HFF-Myc (cell line): ENCODE data around the gene DIP2B.

Experiments used
- DNase-seq: peaks from one replicate; pipeline ENCODE4 v3.0.0-alpha.2; 2011; ENCODE audit warnings: low read depth; ENCODE audit errors: extremely low read depth
- H3K4me3 ChIP-seq: replicated peaks from 2 replicates; pipeline ENCODE4 v1.5.1; 2011; ENCODE audit warnings: low read depth, mild to moderate bottlenecking, control low read depth, low read length
- TF ChIP-seq, protein P1 (sequence below): IDR thresholded peaks from 2 replicates; pipeline ENCODE4 v1.5.1; 2012; ENCODE audit warnings: mild to moderate bottlenecking, low read depth, low read length, control low read depth; ENCODE audit errors: missing control alignments

Gene DIP2B

DNA sequence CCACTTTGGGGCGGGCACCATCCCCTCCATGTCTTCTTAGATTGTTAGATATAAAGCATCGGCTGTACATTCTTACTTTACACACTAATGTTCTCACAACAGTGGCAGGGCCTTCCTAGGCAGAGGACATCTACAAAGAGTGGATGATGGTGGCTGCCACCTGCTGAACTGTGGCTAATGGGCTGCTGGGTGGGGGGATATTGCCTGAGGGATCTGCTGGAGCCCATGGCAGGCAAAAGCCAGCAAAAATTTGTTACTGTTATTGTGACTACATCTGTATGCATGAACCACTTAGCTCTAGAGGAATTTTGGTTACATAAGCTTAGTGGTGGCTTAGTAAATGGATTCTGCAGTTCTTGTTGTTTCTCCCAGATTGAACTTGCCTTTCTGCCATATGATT, 52.6 kb downstream of the DIP2B start:
- DNase-seq: no peak
- no peak overlapping the region for H3K4me3 ChIP-seq
- TF ChIP-seq, protein P1, sequence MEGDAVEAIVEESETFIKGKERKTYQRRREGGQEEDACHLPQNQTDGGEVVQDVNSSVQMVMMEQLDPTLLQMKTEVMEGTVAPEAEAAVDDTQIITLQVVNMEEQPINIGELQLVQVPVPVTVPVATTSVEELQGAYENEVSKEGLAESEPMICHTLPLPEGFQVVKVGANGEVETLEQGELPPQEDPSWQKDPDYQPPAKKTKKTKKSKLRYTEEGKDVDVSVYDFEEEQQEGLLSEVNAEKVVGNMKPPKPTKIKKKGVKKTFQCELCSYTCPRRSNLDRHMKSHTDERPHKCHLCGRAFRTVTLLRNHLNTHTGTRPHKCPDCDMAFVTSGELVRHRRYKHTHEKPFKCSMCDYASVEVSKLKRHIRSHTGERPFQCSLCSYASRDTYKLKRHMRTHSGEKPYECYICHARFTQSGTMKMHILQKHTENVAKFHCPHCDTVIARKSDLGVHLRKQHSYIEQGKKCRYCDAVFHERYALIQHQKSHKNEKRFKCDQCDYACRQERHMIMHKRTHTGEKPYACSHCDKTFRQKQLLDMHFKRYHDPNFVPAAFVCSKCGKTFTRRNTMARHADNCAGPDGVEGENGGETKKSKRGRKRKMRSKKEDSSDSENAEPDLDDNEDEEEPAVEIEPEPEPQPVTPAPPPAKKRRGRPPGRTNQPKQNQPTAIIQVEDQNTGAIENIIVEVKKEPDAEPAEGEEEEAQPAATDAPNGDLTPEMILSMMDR: no peak

DNA sequence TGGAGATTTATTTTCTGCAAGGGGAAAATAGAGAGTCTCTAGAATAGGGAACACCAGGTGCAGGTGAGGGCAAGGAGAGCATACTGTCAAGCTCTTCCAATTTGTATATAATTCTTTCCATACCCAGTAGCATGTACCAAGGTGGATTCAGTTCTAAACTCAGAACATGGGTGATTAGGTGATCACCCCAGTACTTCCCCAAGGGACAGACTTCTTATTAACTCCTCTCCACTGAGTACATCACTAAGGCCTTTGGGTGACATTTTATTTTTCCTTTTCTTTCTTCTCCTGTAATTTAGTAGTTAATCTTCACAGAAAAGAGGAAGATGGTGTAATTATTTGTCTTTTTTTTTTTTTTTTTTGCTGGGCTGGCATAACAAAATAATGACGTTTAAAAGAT, 54.2 kb downstream of the DIP2B start:
- no peak for DNase-seq
- H3K4me3 ChIP-seq: no peak overlapping the region

DNA sequence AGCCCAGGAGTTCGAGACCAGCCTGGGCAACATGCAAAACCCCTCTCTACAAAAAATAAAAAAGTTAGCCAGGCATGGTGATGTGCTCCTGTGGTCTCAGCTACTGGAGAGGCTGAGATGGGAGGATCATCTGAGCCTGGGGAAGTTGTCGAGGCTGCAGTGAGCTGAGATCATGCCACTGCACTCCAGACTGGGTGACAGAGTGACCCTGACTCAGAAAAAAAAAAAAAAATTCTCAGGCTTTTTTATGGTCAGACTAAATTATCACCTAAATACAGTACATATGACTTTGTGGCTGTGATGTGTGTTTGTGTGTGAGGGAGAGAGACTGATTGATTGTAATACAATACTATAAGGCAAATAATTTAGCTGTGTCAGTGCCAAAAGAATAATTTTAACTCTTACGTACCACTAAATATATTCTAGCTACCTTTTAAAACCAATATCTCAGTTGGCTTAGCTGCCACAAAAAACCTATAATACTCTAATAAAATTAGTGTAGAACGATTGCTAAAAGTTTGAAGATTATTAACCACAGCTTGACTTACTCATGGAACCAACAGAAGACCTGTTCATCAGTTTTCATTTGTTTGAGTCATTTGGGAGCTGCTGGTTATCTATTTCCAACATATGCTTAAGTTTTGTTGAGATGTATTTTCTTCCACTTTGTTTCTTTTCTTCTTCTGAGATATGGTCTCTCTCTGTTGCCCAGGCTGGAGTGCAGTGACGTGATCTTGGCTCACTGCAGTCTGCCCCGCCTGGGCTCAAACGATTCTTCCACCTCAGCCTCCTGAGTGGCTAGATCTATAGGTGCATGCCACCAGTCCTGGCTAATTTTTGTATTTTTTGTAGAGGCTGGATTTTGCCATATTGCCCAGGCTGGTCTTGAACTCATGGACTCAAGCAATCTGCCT, 58.0 kb downstream of the DIP2B start:
- TF ChIP-seq, protein P1: no peak
- no peak for DNase-seq
- no peak overlapping the region for H3K4me3 ChIP-seq

More for the DNA sequence above, 54.2 kb downstream of the DIP2B start:
- TF ChIP-seq, protein P1: no peak

DNA sequence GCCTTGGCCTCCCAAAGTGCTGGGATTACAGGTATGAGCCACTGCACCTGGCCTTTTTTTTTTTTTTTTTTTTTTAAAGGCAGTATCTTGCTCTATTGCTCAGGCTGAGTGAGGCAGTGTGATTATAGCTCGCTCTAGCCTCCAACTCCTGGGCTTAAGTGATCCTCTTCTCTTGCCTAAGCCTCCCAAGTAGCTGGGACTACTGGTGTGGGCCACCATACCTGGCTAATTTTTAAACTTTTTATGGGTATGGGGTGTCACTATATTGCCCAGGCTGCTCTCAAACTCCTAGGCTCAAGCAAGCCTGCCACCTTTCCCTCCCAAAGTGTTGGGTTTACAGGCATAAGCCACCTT, 58.6 kb downstream of the DIP2B start:
- no peak for DNase-seq
- H3K4me3 ChIP-seq: no peak overlapping the region
- TF ChIP-seq, protein P1: no peak

DNA sequence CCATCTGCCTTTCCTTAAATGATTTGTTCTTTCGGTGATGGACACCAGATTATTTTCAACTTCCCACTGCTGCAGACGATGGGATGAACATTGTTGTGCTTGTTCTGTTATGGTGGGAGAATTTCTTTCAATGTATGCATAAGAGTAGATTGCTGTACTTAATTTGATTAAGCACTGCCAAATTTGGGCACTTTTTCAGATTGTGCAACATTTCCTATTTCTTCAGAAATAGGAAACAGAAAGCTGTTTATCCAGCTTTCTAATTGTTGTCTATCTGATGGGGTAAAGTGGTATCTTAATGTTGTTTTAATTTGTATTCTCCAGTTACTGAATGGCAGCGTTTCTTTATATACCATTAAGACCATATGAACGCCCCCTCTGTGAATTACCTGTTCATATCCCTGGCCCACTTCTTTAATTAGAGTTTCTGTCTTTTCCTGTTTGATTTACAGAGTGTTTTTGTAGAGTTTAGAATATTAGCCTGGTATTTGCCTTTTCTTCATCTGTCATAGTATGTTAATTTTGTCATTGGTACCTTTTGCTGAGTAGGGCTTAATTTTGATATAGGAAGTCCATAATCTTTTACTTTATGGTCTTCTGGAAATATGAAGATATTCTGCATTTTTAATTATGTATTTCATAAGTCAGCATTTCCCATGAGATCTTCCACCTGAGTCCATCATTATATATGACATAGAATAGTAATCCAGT, 59.6 kb downstream of the DIP2B start:
- no peak overlapping the region for H3K4me3 ChIP-seq
- TF ChIP-seq, protein P1: no peak
- no peak for DNase-seq

DNA sequence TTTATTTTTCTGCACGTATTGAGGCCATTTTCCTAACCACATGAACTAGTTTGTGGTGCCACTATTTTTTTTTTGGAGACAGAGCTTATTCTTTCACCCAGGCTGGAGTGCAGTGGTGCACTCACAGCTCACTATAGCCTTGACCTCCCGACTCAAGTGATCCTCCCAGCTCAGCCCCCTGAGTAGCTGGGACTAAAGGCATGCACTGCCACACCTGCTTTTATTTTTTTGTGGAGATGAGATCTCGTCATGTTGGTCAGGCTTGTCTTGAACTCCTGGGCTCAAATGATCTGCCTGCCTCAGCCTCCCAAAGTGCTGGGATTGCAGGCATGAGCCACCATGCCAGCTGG, 60.1 kb downstream of the DIP2B start:
- TF ChIP-seq, protein P1: no peak
- no peak overlapping the region for H3K4me3 ChIP-seq
- DNase-seq: no peak

DNA sequence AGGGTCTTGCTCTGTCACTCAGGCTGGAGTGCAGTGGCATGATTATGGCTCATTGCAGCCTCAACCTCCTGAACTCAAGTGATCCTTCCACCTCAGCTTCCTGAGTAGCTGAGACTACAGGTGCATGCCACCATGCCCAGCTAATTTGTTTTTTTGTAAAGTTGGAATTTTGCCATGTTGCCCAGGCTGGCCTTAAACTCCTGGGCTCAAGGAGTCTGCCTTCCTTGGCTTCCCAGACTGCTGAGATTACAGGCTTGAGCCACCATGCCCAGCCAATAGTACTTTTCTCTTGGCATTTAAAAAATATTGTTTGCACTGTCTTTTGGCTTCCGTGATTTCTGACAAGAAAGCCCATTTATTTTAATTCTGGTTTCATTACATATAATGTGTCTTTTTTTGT, 61.3 kb downstream of the DIP2B start:
- TF ChIP-seq, protein P1: no peak
- DNase-seq: no peak
- no peak overlapping the region for H3K4me3 ChIP-seq
